K562 (cell line): ENCODE measurements around the gene IQSEC3.

ENCODE experiments used
- CEBPB ChIP-seq: fragments of 450-650 bp; IDR thresholded peaks from 2 replicates; pipeline ENCODE4 v1.6.1; 2016; ENCODE audit warnings: missing genetic modification characterization, missing compliant biosample characterization
- CTCF ChIP-seq, 3 experiments: IDR thresholded peaks in 2 of 3; conservative IDR thresholded peaks in 1 of 3; 2 replicates each; pipeline ENCODE4 v1.5.1; 2011 to 2012; ENCODE audit warnings: low read length in 3 of 3, mild to moderate bottlenecking in 3 of 3, control low read depth in 2 of 3, improper control_type of control experiment in 1 of 3, inconsistent platforms in 1 of 3, low read depth in 1 of 3, mixed read lengths in 1 of 3, moderate library complexity in 1 of 3; ENCODE audit not compliant: insufficient read depth in 2 of 3
- EP300 ChIP-seq: IDR thresholded peaks from 2 replicates; pipeline ENCODE4 v1.6.1; 2012; ENCODE audit warnings: low read length, improper control_type of control experiment
- EZH2 ChIP-seq: IDR thresholded peaks from 2 replicates; pipeline ENCODE4 v1.6.1; 2012; ENCODE audit warnings: low read depth, mild to moderate bottlenecking, inconsistent platforms, low read length, borderline replicate concordance
- GABPA ChIP-seq: fragments of 200-800 bp; sonication (Bioruptor generic); conservative IDR thresholded peaks from 2 replicates; pipeline ENCODE4 v1.6.1; 2016; ENCODE audit warnings: low read depth, missing genetic modification characterization, missing compliant biosample characterization
- MAZ ChIP-seq, 2 experiments: fragments of 450-650 bp in 1 of 2; sonication (generic) in 1 of 2; formaldehyde crosslinking; IDR thresholded peaks in 1 of 2; conservative IDR thresholded peaks in 1 of 2; 2 replicates each; pipeline versions ENCODE4 v1.4.0 to v1.5.0; 2020; ENCODE audit warnings: mild to moderate bottlenecking in 1 of 2, missing genetic modification reagents in 1 of 2
- RAD21 ChIP-seq, 2 experiments: fragments of 250-450 bp in 1 of 2; fragments of 450-650 bp in 1 of 2; sonication (Bioruptor Pico) in 1 of 2; formaldehyde crosslinking in 1 of 2; IDR thresholded peaks in 1 of 2; conservative IDR thresholded peaks in 1 of 2; 2 replicates each; pipeline versions ENCODE4 v1.4.0 to v1.8.0; 2020 to 2022; ENCODE audit warnings: mild to moderate bottlenecking in 2 of 2, moderate library complexity in 1 of 2
- RCOR1 ChIP-seq, 2 experiments: IDR thresholded peaks; 2 replicates each; pipeline ENCODE4 v1.6.1; 2012; ENCODE audit warnings: low read depth in 2 of 2, low read length in 2 of 2, borderline replicate concordance in 1 of 2, improper control_type of control experiment in 1 of 2
- STAT5B ChIP-seq: fragments of 250-450 bp; sonication (Bioruptor Pico); IDR thresholded peaks from 2 replicates; pipeline ENCODE4 v1.8.0; 2021; ENCODE audit warnings: mild to moderate bottlenecking, inconsistent platforms
- TCF7L2 ChIP-seq: fragments of 150-350 bp; IDR thresholded peaks from 2 replicates; pipeline ENCODE4 v1.6.1; 2016; ENCODE audit warnings: low read depth, mild to moderate bottlenecking, low read length, moderate library complexity
- ZNF695 ChIP-seq: fragments of 450-650 bp; formaldehyde crosslinking; IDR thresholded peaks from 2 replicates; pipeline ENCODE4 v1.4.0; 2020; ENCODE audit warnings: mild to moderate bottlenecking, moderate library complexity
- ZNF780A ChIP-seq: fragments of 250-450 bp; sonication (Bioruptor Pico); IDR thresholded peaks from 2 replicates; pipeline ENCODE4 v1.5.0; 2021; ENCODE audit warnings: mild to moderate bottlenecking

GRCh38 chr12:117816-118345, 51.3 kb downstream of the IQSEC3 start:
- TF ChIP-seq CEBPB (tag) (no peak), STAT5B (no peak), TCF7L2 (no peak), RCOR1 (IDR thresholded peaks at IDR 0.05; ENCODE audit: borderline replicate concordance in 1 of 2, low read depth in 2 of 2, low read length in 2 of 2) (no peak), MAZ (CRISPR knock-in tag; conservative IDR thresholded peaks at IDR 0.05 in 1 of 2, IDR thresholded peaks at IDR 0.05 in 1 of 2) (no peak), RAD21 (CRISPR knock-in tag; conservative IDR thresholded peaks at IDR 0.05 in 1 of 2, IDR thresholded peaks at IDR 0.05 in 1 of 2) (no peak), EZH2 (no peak), GABPA (tag) (no peak), CTCF (IDR thresholded peaks at IDR 0.05 in 2 of 3, conservative IDR thresholded peaks at IDR 0.05 in 1 of 3; ENCODE audit: insufficient read depth in 2 of 3, low read depth in 1 of 3, low read length in 3 of 3) (no peak), EP300 (no peak), ZNF695 (CRISPR knock-in tag) (no peak), ZNF780A (CRISPR knock-in tag) (no peak)
